SK-N-MC (cell line): ENCODE data around the gene SLC29A1.
A peak's percentile ranks its signal among the peaks of the same experiment; 100 is the strongest.

Experiments
- DNase-seq: peaks from one replicate; pipeline ENCODE4 v3.0.0-alpha.2; 2011; ENCODE audit warnings: low read depth, low spot score
- H3K27ac ChIP-seq: fragments of 200-600 bp; sonication (generic); 2 replicates; pipeline ENCODE4 v1.5.1; 2016; ENCODE audit warnings: mixed run types
- H3K36me3 ChIP-seq: fragments of 200-600 bp; sonication (generic); 2 replicates; pipeline ENCODE4 v1.6.1; 2017; ENCODE audit warnings: antibody characterized with exemption, low read length, mixed read lengths; ENCODE audit not compliant: insufficient read depth
- H3K4me3 ChIP-seq: fragments of 200-600 bp; sonication (generic); 2 replicates; pipeline ENCODE4 v1.5.1; 2016
- H3K9ac ChIP-seq: fragments of 200-600 bp; sonication (generic); 2 replicates; pipeline ENCODE4 v1.8.0; 2017; ENCODE audit warnings: mixed run types, mixed read lengths; ENCODE audit not compliant: insufficient read length
- H3K9me3 ChIP-seq: fragments of 200-600 bp; sonication (generic); 2 replicates; pipeline ENCODE4 v1.6.1; 2017; ENCODE audit warnings: low read depth, mild to moderate bottlenecking, antibody characterized with exemption, low read length, moderate library complexity, mixed read lengths
- EZH2 ChIP-seq: fragments of 200-600 bp; sonication (generic); IDR thresholded peaks from one replicate; pipeline ENCODE4 v1.6.1; 2017; ENCODE audit warnings: antibody characterized with exemption
- FOXP2 ChIP-seq: optimal IDR thresholded peaks from 2 replicates; pipeline ENCODE3; 2011; ENCODE audit warnings: mild to moderate bottlenecking, moderate library complexity; ENCODE audit not compliant: insufficient read depth; ENCODE audit errors: extremely low read length, control extremely low read depth
- POLR2AphosphoS5 ChIP-seq: IDR thresholded peaks from 2 replicates; pipeline ENCODE4 v1.6.1; 2012; ENCODE audit warnings: mild to moderate bottlenecking, low read depth, low read length, borderline replicate concordance

SLC29A1 gene

DNA sequence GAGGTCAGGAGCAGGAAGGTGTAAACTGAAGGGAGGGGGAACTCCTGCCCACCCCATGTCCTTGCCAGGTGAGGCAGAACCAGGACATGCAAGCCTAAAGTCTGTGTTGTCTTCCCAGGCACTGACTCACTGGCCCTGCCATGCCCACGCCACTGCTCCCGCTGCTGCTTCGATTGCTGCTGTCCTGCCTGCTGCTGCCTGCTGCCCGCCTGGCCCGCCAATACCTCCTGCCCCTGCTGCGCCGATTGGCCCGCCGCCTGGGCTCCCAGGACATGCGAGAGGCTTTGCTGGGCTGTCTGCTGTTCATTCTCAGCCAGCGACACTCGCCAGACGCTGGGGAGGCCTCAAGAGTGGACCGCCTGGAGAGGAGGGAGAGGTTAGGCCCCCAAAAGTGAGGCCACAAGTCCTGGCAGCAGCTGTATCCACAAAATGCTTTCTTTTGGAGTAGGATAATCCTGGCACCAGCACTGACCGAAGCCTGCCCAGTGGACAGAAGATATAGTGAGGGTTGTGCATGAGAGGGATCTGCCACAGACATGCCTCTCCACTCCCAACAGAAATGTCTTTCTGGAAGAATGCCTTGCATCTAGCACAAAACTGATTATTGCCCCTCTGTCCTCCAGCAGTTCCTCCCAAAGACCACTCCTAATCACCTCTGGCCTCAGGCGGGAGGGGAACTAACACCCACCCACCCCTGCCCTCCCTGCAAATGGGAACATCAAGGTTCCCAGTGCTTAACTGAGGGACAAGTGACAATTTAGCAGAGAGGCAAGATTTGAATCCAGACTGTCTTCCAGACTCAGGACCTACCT is 5.9 kb upstream of the SLC29A1 start:
- no peaks in the 10 kb centered on the region for H3K9me3 ChIP-seq
- no peaks in the 10 kb centered on the region for H3K36me3 ChIP-seq
- no peak for DNase-seq
- H3K27ac ChIP-seq = peak overlapping the region; percentile 93; the same call in 1 of the 2 replicates
- H3K4me3 ChIP-seq = no peak overlapping the region
- TF ChIP-seq POLR2AphosphoS5 (no peak), EZH2 (no peak), FOXP2 (no peak)
- H3K9ac ChIP-seq = no peak overlapping the region

DNA sequence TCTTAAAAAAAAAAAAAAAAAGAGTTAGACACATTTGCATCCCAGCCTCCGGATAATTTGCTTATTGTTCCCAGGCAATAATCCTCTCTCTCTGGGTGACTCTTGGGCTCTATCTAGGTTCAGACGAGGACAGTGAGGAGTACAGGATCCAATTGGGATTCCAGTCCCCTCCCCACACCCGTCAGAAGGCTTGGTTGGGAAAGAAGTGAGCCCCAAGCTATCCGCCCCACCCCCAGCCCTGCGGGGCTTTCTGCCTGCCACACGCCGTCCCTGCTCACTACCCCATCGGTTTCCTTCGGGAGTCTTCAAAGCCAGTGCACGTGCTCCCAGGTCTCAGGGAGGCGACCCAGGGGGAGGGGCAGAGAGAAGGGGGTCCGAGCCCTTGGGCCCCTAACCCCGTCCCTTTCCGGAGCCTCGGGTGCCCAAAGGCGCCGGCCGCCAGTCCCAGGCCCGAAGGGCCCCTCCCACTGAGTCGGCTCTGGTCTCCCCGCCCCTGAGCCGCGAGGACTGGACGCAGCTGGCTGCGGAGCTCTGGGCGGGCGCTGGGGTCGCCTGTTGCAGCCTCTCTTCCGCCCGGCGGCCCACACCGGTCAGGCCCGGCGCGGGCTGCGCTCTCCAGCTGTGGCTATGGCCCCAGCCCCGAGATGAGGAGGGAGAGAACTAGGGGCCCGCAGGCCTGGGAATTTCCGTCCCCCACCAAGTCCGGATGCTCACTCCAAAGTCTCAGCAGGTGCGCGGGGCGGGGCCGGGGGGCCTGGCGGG is 4.2 kb upstream of the SLC29A1 start:
- DNase-seq = peak; percentile 35
- Histone ChIP-seq H3K9me3 (no peaks in the 10 kb centered on the region), H3K9ac (peak overlapping the region; percentile 70), H3K27ac (peak overlapping the region; percentile 93), H3K4me3 (peak overlapping the region; percentile 79), H3K36me3 (no peaks in the 10 kb centered on the region)
- TF ChIP-seq POLR2AphosphoS5 (peak; percentile 55; the same call in 1 of the 2 replicates), FOXP2 (no peak)

DNA sequence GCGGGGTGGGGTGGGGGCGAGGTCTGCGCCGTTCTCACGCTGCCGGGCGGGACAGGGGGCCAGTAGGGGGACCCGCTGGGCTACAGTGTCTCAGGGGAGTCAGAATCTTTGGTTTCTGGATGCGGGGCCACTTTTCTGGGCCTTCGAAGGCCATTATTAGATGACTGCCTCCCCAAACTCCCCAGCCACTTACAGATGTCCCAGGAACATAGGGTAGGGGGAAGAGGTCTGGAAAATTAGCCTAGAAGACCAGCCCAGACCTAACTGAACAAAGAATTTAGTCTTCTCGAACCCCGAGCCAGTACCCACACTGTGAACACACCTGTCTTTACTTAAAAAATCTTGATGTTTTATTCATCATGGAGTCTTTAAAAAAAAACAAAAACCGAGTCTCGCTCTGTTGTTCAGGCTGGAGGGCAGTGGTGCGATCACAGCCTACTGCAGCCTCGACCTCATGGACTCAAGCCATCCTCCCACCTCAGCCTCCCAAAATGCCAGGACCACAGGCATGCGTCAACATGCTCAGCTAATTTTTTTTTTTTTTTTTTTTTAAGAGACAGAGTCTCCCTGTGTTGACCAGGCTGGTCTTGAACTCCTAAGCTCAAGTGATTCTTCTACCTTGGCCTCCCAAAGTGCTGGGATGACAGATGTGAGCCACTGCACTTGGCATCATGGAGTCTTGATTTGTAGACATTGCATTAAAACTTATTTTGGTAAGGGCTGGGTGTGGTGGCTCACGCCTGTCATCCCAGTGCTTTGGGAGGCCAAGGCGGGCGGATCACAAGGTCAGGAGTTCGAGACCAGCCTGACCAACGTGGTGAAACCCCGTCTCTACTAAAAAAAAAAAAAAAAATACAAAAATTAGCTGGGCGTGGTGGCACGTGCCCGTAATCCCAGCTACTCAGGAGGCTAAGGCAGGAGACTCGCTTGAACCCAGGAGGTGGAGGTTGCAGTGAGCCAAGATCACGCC is 3.3 kb upstream of the SLC29A1 start:
- H3K4me3 ChIP-seq = peak overlapping the region; percentile 64
- H3K9me3 ChIP-seq = no peaks in the 10 kb centered on the region
- no peak for DNase-seq
- peak overlapping the region; percentile 32 for H3K9ac ChIP-seq
- H3K27ac ChIP-seq = peak overlapping the region; percentile 84; the same call in 1 of the 2 replicates
- TF ChIP-seq EZH2 (no peak), POLR2AphosphoS5 (no peak), FOXP2 (no peak)
- H3K36me3 ChIP-seq = no peaks in the 10 kb centered on the region

DNA sequence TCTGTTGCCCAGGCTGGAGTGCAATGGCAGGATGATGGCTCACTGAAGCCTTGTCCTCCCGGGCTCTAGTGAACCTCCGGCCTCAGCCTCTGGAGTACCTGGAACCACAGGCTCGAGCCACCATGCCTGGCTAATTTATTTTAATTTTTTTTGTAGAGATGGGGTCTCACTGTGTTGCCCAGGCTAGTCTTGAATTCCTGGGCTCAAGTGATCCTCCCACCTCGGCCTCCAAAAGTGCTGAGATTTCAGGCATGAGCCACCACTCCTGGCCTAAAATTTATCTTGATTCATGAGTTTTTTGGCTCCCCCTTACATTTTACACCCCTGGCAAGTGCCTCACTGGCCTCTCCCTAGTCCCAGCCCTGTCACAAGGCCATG is 2.5 kb upstream of the SLC29A1 start:
- no peak overlapping the region for H3K4me3 ChIP-seq
- no peak for TF ChIP-seq POLR2AphosphoS5
- TF ChIP-seq EZH2 = no peak
- no peak for TF ChIP-seq FOXP2
- H3K36me3 ChIP-seq = no peaks in the 10 kb centered on the region
- peak overlapping the region; percentile 75 for H3K27ac ChIP-seq
- no peak for DNase-seq
- no peak overlapping the region for H3K9ac ChIP-seq
- no peaks in the 10 kb centered on the region for H3K9me3 ChIP-seq

DNA sequence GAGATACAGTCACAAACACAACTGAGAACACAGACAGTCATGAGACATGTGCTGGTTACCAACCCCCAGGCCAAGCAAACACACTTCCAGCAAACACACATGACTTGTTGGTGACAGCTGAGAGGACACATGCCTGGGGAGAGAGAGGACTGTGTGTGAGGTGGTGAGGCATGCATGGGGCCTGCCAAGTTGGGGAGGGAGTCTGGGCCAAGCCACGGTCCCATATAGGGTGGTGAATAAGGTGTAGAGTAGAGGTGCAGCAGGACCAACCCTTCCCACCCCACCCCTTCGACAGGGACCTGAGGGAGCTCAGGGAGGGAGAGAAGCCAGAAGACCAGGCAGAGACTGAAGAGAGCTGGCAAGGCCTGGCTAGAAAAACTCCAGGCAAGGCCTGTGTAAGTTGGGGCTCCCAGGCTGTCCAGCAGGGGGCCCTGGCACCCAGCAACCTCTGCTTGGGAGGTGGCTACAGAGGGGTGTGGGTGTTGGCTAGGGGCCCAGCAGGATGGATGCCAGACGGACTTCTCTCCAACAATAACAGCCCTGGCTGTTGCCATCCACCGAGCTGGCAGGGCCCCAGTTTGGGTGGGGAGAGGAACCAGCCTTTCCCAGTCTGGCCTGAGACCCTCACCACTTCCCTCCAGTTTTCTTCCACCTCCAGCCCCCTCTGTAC is 2.0 kb upstream of the SLC29A1 start:
- H3K9ac ChIP-seq = peak overlapping the region; percentile 37
- H3K36me3 ChIP-seq = no peaks in the 10 kb centered on the region
- no peaks in the 10 kb centered on the region for H3K9me3 ChIP-seq
- peak overlapping the region; percentile 12; the same call in 1 of the 2 replicates for H3K4me3 ChIP-seq
- TF ChIP-seq EZH2 (no peak), POLR2AphosphoS5 (no peak), FOXP2 (no peak)
- H3K27ac ChIP-seq = peak overlapping the region; percentile 75
- DNase-seq = no peak

DNA sequence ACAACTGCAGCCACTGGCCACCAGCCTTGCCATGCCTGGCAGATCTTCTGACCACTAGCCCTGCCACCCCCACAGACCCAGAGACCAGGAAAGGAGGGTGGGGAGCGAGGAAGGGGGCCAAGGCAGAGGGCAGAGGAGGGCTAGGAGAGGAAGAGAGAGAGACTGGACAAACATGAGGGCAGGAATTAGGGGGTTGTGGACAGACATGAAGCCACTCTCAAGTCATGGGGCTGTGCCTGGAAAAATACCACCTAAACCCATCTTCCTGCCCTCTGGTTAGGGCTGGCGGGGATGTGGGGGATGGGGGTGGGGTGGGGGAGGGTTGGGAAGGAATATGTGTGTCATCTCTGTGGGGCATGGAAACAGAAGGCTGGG is 1.4 kb upstream of the SLC29A1 start:
- Histone ChIP-seq H3K9me3 (no peaks in the 10 kb centered on the region), H3K36me3 (no peaks in the 10 kb centered on the region), H3K27ac (peak overlapping the region; percentile 75), H3K9ac (no peak overlapping the region), H3K4me3 (peak overlapping the region; percentile 12; the same call in 1 of the 2 replicates)
- DNase-seq = no peak
- TF ChIP-seq POLR2AphosphoS5 = no peak
- TF ChIP-seq EZH2 = no peak
- no peak for TF ChIP-seq FOXP2
